Measurements from ENCODE around the gene FMN1. TPM values are rescaled to one million over a fixed set of nuclear protein-coding genes. Genes with fewer than 3 reads are reported as not detected.
A peak's percentile ranks its signal among the peaks of the same experiment; 100 is the strongest.

FMN1 gene
- total RNA-seq, 1 donor from 2014 or later: 12.0 TPM

- no peak for DNase-seq (ENCODE audit: low spot score)
These were observed 135.3 kb downstream of the FMN1 start for GRCh38 chr15:33059184-33059583.

- DNase-seq (ENCODE audit: low spot score): no peak
These were observed 136.7 kb downstream of the FMN1 start for GRCh38 chr15:33057845-33058244.

GRCh38 chr15:33055962-33056361 lies 138.6 kb downstream of the FMN1 start:
- DNase-seq (ENCODE audit: low spot score): no peak

GRCh38 chr15:33051528-33051927 lies 143.0 kb downstream of the FMN1 start:
- DNase-seq (ENCODE audit: low spot score): no peak

GRCh38 chr15:33048255-33048654 lies 146.3 kb downstream of the FMN1 start:
- DNase-seq (ENCODE audit: low spot score): no peak

GRCh38 chr15:33047077-33047476 lies 147.4 kb downstream of the FMN1 start:
- no peak for DNase-seq (ENCODE audit: low spot score)

GRCh38 chr15:33046329-33046728 lies 148.2 kb downstream of the FMN1 start:
- DNase-seq (ENCODE audit: low spot score): no peak

GRCh38 chr15:33045066-33045810 lies 149.3 kb downstream of the FMN1 start:
- no peak for DNase-seq (ENCODE audit: low spot score)

- no peak for DNase-seq (ENCODE audit: low spot score)
These were observed 149.9 kb downstream of the FMN1 start for GRCh38 chr15:33044598-33044997.

- no peak for DNase-seq (ENCODE audit: low spot score)
These were observed 150.9 kb downstream of the FMN1 start for GRCh38 chr15:33043636-33044035.

GRCh38 chr15:33040496-33040895 lies 154.0 kb downstream of the FMN1 start:
- no peak for DNase-seq (ENCODE audit: low spot score)

GRCh38 chr15:33034588-33034987 lies 159.9 kb downstream of the FMN1 start:
- DNase-seq (ENCODE audit: low spot score): no peak

- no peak for DNase-seq (ENCODE audit: low spot score)
These were observed 162.5 kb downstream of the FMN1 start for GRCh38 chr15:33032053-33032452.

GRCh38 chr15:33031324-33031821 lies 163.1 kb downstream of the FMN1 start:
- DNase-seq (ENCODE audit: low spot score): no peak

- DNase-seq (ENCODE audit: low spot score): no peak
These were observed 164.2 kb downstream of the FMN1 start for GRCh38 chr15:33030315-33030714.

GRCh38 chr15:33029109-33029652 lies 165.3 kb downstream of the FMN1 start:
- peak; percentile 38 for DNase-seq (ENCODE audit: low spot score)

- peak; percentile 57 for DNase-seq (ENCODE audit: low spot score)
These were observed 166.0 kb downstream of the FMN1 start for GRCh38 chr15:33028495-33028894.

- DNase-seq (ENCODE audit: low spot score): no peak
These were observed 167.0 kb downstream of the FMN1 start for GRCh38 chr15:33027306-33028035.

- no peak for DNase-seq (ENCODE audit: low spot score)
These were observed 167.9 kb downstream of the FMN1 start for GRCh38 chr15:33026614-33027013.

GRCh38 chr15:33022629-33023028 lies 171.9 kb downstream of the FMN1 start:
- DNase-seq (ENCODE audit: low spot score): peak; percentile 58

- DNase-seq (ENCODE audit: low spot score): peak; percentile 56
These were observed 172.6 kb downstream of the FMN1 start for GRCh38 chr15:33021806-33022389.

GRCh38 chr15:33019354-33019981 lies 175.0 kb downstream of the FMN1 start:
- no peak for DNase-seq (ENCODE audit: low spot score)
